GM12878 (cell line): ENCODE results near the gene BCL11A. TPM values are rescaled to one million over a fixed set of nuclear protein-coding genes. Genes with fewer than 3 reads are reported as not detected.

Source experiments
- ATAC-seq: fragments of 200-7000 bp; cut with Tn5 transposase; 3 replicates; pipeline ENCODE4 v1.9.1; 2020; ENCODE audit warnings: mild to moderate bottlenecking, moderate library complexity
- BruUV-seq: library from RNA; stranded (reverse); fragments of 400-500 nt; replicated peaks from 2 replicates; lab custom pipeline; 2021; lab: Mats Ljungman, UMichigan
- CTCF ChIA-PET: fragments of 300-600 bp; sonication (Branson Sonifier 250); formaldehyde crosslinking; extraction: SDS; loops from one replicate; lab custom pipeline; 2021; ENCODE audit warnings: inconsistent platforms; lab: Yijun Ruan, JAX
- POLR2A ChIA-PET: fragments of 350-600 bp; formaldehyde crosslinking; extraction: SDS; loops from one replicate; lab custom pipeline; 2021; ENCODE audit warnings: inconsistent platforms; lab: Charles Lee
- RAD21 ChIA-PET: fragments of 300-600 bp; sonication (Branson Sonifier 250); formaldehyde crosslinking; loops from one replicate; lab custom pipeline; 2023; ENCODE audit warnings: antibody characterized with exemption; ENCODE audit not compliant: unreplicated experiment; lab: Charles Lee
- SMC1A ChIA-PET: fragments of 300-600 bp; sonication (Branson Sonifier 250); formaldehyde crosslinking; loops from one replicate; lab custom pipeline; 2023; ENCODE audit not compliant: unreplicated experiment, uncharacterized antibody; lab: Charles Lee
- DNase-seq: peaks from one replicate; pipeline ENCODE4 v3.0.0-alpha.2; 2011; ENCODE audit warnings: low read depth, low spot score
- FAIRE-seq: peaks from 3 replicates; lab custom pipeline; 2011; peaks lifted over from hg19 to GRCh38; lab: Jason Lieb, UNC
- H2AFZ ChIP-seq: 2 replicates; pipeline ENCODE4 v1.6.0; 2011; ENCODE audit warnings: low read depth, low read length, control low read depth; ENCODE audit not compliant: control insufficient read depth
- H3K27ac ChIP-seq: 2 replicates; pipeline ENCODE4 v1.5.1; 2011; ENCODE audit warnings: control low read depth; ENCODE audit not compliant: control insufficient read depth, insufficient read depth
- H3K27me3 ChIP-seq, 2 experiments: replicated peaks in 1 of 2; 2 replicates each; pipeline versions ENCODE4 v1.6.0 to v1.6.1; 2011; ENCODE audit warnings: low read length in 1 of 2; ENCODE audit not compliant: control insufficient read depth in 2 of 2, insufficient read depth in 2 of 2
- H3K36me3 ChIP-seq, 2 experiments: 2 replicates each; pipeline ENCODE4 v1.5.1; 2011; ENCODE audit warnings: low read length in 1 of 2; ENCODE audit not compliant: control insufficient read depth in 2 of 2, insufficient read depth in 2 of 2
- H3K4me1 ChIP-seq: 2 replicates; pipeline ENCODE4 v1.6.1; 2011; ENCODE audit warnings: mild to moderate bottlenecking, low read length, moderate library complexity, mixed read lengths; ENCODE audit not compliant: control insufficient read depth, insufficient read depth
- H3K4me2 ChIP-seq: 2 replicates; pipeline ENCODE4 v1.6.0; 2011; ENCODE audit warnings: control low read depth; ENCODE audit not compliant: control insufficient read depth, insufficient read depth
- H3K4me3 ChIP-seq: fragments of 200-600 bp; sonication (generic); 2 replicates; pipeline ENCODE4 v1.5.1; 2016
- H3K79me2 ChIP-seq: 2 replicates; pipeline ENCODE4 v1.6.0; 2011; ENCODE audit warnings: low read length; ENCODE audit not compliant: control insufficient read depth, insufficient read depth
- H3K9ac ChIP-seq: 2 replicates; pipeline ENCODE4 v1.8.0; 2011; ENCODE audit warnings: low read length, control low read depth, mixed read lengths; ENCODE audit not compliant: control insufficient read depth, insufficient read depth
- H3K9me3 ChIP-seq: replicated peaks from 3 replicates; pipeline ENCODE4 v1.5.1; 2011; ENCODE audit warnings: mild to moderate bottlenecking, low read length; ENCODE audit not compliant: control insufficient read depth, insufficient read depth
- H4K20me1 ChIP-seq: 2 replicates; pipeline ENCODE4 v1.6.0; 2011; ENCODE audit not compliant: control insufficient read depth, insufficient read depth
- FOS ChIP-seq: IDR thresholded peaks from 3 replicates; pipeline ENCODE4 v1.6.1; 2011; ENCODE audit warnings: borderline replicate concordance; ENCODE audit not compliant: insufficient read length; ENCODE audit errors: extremely low read depth
- RELA ChIP-seq: fragments of 450-650 bp; IDR thresholded peaks from 2 replicates; pipeline ENCODE4 v1.8.0; 2014; ENCODE audit warnings: borderline replicate concordance; ENCODE audit not compliant: partially characterized antibody
- RFX5 ChIP-seq: IDR thresholded peaks from 2 replicates; pipeline ENCODE4 v1.6.1; 2011; ENCODE audit warnings: low read depth, low read length, improper control_type of control experiment
- SREBF2 ChIP-seq: IDR thresholded peaks from 2 replicates; pipeline ENCODE4 v1.6.1; 2012; ENCODE audit warnings: mild to moderate bottlenecking, low read length
- ZNF274 ChIP-seq: IDR thresholded peaks from one replicate; pipeline ENCODE4 v1.8.0; 2011; ENCODE audit not compliant: insufficient read length, insufficient read depth
- ZSCAN29 ChIP-seq: fragments of 450-650 bp; IDR thresholded peaks from 2 replicates; pipeline ENCODE4 v1.6.1; 2017; ENCODE audit warnings: mild to moderate bottlenecking, moderate library complexity
- WGBS: methylation state at CpG from one replicate; pipeline ENCODE4 v1.1.6; 2016; ENCODE audit warnings: low lambda C conversion rate; ENCODE audit not compliant: insufficient replicate concordance, insufficient coverage; ENCODE audit errors: missing lambda C conversion rate; 5-methylcytosine and 5-hydroxymethylcytosine counted together
- in situ Hi-C: fragments of 300-500 bp; cut with MboI; formaldehyde crosslinking; loops from 9 replicates; pipeline ENCODE4 v1.14.3; 2018; ENCODE audit warnings: mixed read lengths
- intact Hi-C: fragments of 100-400 bp; cut with micrococcal nuclease; formaldehyde crosslinking; loops from one replicate; pipeline ENCODE4 v1.14.2; 2022; ENCODE audit not compliant: unreplicated experiment
- polyA plus RNA-seq, 11 experiments: library from polyadenylated mRNA; depleted of rRNA in 4 of 11; unstranded in 6 of 11; stranded (reverse) in 5 of 11; fragments of >200 nt; fragmentation: Nextera tagmentation in 4 of 11; fragmentation: Illumina TruSeq in 1 of 11; extraction: Ambion mirVana in 4 of 11; extraction: Trizol in 1 of 11; gene quantifications; 1 replicate in 1 of 11; 2 replicates in 10 of 11; pipeline versions ENCODE4 v1.2.1 to v1.2.3, GENCODE V29; 2011 to 2016; ENCODE audit warnings: inconsistent platforms in 2 of 11, missing spikeins in 2 of 11, low read depth in 1 of 11
- total RNA-seq, 4 experiments: library from RNA; depleted of rRNA in 3 of 4; stranded (reverse); fragments of >200 nt in 3 of 4; fragmentation: Illumina TruSeq in 1 of 4; extraction: Trizol in 1 of 4; gene quantifications; 2 replicates each; pipeline versions ENCODE4 v1.2.1 to v1.2.3, GENCODE V29; 2013 to 2021
- TF ChIP-seq, protein P1 (sequence below): fragments of 450-650 bp; IDR thresholded peaks from 2 replicates; pipeline ENCODE4 v1.6.1; 2017; ENCODE audit warnings: low read depth, mild to moderate bottlenecking, moderate library complexity

The BCL11A gene
- total and polyA plus RNA-seq, 10 of the 15 experiments (the other 5 are each of a cell fraction or from before 2014, with no cell fraction given), result 7.5 to 26.6 (median 11.1) TPM; not detected in 1

DNA sequence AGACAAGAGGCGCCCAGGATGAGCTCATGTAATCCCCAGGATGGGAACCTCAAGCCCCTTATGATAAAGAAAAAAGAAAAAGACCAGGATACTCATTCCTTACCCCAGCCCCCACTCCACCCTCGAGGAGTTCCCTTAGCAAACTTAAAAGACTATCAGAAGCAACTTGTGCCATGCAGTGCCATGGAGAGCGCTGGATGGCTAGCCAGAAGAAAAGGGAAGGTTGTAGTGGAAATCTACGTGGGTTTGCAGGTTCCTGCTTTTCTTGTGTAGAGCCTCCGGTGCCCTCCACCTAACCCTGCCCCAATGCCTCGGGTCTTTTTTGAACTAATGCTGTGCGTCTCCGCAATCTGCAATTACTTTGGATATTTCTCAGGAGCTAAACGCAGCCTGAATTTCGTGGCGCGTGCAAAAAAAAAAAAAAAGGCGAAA lies 16.2 kb upstream of the BCL11A start:
- H3K27me3 ChIP-seq, result peaks cover 4 to 6% of the 10 kb centered on the region in 2 experiments
- H3K4me1 ChIP-seq, result peaks cover 2% of the 10 kb centered on the region
- H3K9me3 ChIP-seq, result no peaks in the 10 kb centered on the region
- no peaks in the 10 kb centered on the region for H3K79me2 ChIP-seq
- H3K4me3 ChIP-seq, result no peak overlapping the region
- TF ChIP-seq SREBF2 (no peak), RELA (no peak), ZNF274 (no peak), FOS (no peak), RFX5 (no peak), ZSCAN29 (no peak)
- TF ChIP-seq, protein P1, sequence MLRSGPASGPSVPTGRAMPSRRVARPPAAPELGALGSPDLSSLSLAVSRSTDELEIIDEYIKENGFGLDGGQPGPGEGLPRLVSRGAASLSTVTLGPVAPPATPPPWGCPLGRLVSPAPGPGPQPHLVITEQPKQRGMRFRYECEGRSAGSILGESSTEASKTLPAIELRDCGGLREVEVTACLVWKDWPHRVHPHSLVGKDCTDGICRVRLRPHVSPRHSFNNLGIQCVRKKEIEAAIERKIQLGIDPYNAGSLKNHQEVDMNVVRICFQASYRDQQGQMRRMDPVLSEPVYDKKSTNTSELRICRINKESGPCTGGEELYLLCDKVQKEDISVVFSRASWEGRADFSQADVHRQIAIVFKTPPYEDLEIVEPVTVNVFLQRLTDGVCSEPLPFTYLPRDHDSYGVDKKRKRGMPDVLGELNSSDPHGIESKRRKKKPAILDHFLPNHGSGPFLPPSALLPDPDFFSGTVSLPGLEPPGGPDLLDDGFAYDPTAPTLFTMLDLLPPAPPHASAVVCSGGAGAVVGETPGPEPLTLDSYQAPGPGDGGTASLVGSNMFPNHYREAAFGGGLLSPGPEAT, result no peak
- BruUV-seq, result no TSS peak
- ChIA-PET RAD21 (no interaction called here), SMC1A (no interaction called here), CTCF (interaction anchor here (0.6 to 2.5 kb wide), 2 partner anchors 10 to 38 kb away, joined by 5 to 21 read pairs; no protein-coding TSS in a partner anchor), POLR2A (interaction anchor here (0.6 kb wide), 1 partner anchor 1816 kb away, joined by 4 read pairs; no protein-coding TSS in a partner anchor)
- no peak for FAIRE-seq
- intact Hi-C loops (loop anchor here (5.0 kb wide), 1 partner anchor 407 kb away; no protein-coding TSS in a partner anchor), in situ Hi-C loops (loop anchor here (5.0 to 10.0 kb wide), 2 partner anchors 1272 to 1545 kb away; no protein-coding TSS in a partner anchor)
- H3K9ac ChIP-seq, result no peak overlapping the region
- no peak overlapping the region for H3K27ac ChIP-seq
- H2AFZ ChIP-seq, result no peak overlapping the region
- ATAC-seq, result no peak
- H3K4me2 ChIP-seq, result peak overlapping the region; percentile 57
- WGBS, result 5% methylated on average over 11 of the region's 13 CpGs
- DNase-seq, result no peak
- no peaks in the 10 kb centered on the region for H3K36me3 ChIP-seq
- H4K20me1 ChIP-seq, result no peaks in the 10 kb centered on the region
